SK-N-SH (cell line): Measurements from ENCODE around the gene TBC1D9B. TPM values are rescaled to one million over a fixed set of nuclear protein-coding genes. Genes with fewer than 3 reads are reported as not detected.

Experiments used
- CTCF ChIA-PET: fragments of 300-600, 350-600 bp; formaldehyde crosslinking; extraction: SDS; loops from one replicate; lab custom pipeline; 2021; lab: Yijun Ruan, JAX
- POLR2A ChIA-PET: fragments of 350-600 bp; sonication (Branson Sonifier 250); formaldehyde crosslinking; extraction: SDS; loops from one replicate; lab custom pipeline; 2020; ENCODE audit warnings: antibody characterized with exemption, inconsistent platforms; lab: Yijun Ruan, JAX
- DNase-seq: peaks from one replicate; pipeline ENCODE4 v3.0.0; 2012
- H2AFZ ChIP-seq: fragments of 200-600 bp; sonication (generic); 2 replicates; pipeline ENCODE4 v1.8.1; 2016; ENCODE audit warnings: antibody characterized with exemption, mild to moderate bottlenecking, low read depth
- H3F3A ChIP-seq: fragments of 200-600 bp; sonication (generic); replicated peaks from 2 replicates; pipeline ENCODE3; 2016; ENCODE audit warnings: antibody characterized with exemption, mild to moderate bottlenecking; ENCODE audit not compliant: insufficient read depth
- H3K27ac ChIP-seq, 2 experiments: fragments of 200-500 bp in 1 of 2; fragments of 200-600 bp in 1 of 2; sonication (Bioruptor generic) in 1 of 2; sonication (generic), shearing (Covaris generic) in 1 of 2; 2 replicates each; pipeline versions ENCODE4 v1.5.1 to v1.6.1; 2014 to 2016; ENCODE audit warnings: low read depth in 2 of 2, inconsistent platforms in 1 of 2, low read length in 1 of 2, mild to moderate bottlenecking in 1 of 2, mixed read lengths in 1 of 2
- H3K27me3 ChIP-seq: fragments of 200-600 bp; sonication (generic), shearing (Covaris generic); 2 replicates; pipeline ENCODE4 v1.6.1; 2016; ENCODE audit warnings: mixed run types; ENCODE audit not compliant: insufficient read depth
- H3K36me3 ChIP-seq, 2 experiments: fragments of 200-500 bp in 1 of 2; fragments of 200-600 bp in 1 of 2; sonication (Bioruptor generic) in 1 of 2; sonication (generic) in 1 of 2; replicated peaks in 1 of 2; 2 replicates each; pipeline versions ENCODE3 to v1.5.1; 2014 to 2016; ENCODE audit warnings: low read length in 1 of 2, mild to moderate bottlenecking in 1 of 2; ENCODE audit not compliant: insufficient read depth in 2 of 2, control insufficient read depth in 1 of 2
- H3K4me1 ChIP-seq, 2 experiments: fragments of 200-500 bp in 1 of 2; fragments of 200-600 bp in 1 of 2; sonication (Bioruptor generic) in 1 of 2; sonication (generic), shearing (Covaris generic) in 1 of 2; 2 replicates each; pipeline versions ENCODE4 v1.5.1 to v1.6.1; 2014 to 2016; ENCODE audit warnings: low read depth in 1 of 2, low read length in 1 of 2, mixed run types in 1 of 2; ENCODE audit not compliant: insufficient read depth in 2 of 2, control insufficient read depth in 1 of 2
- H3K4me2 ChIP-seq: fragments of 200-600 bp; sonication (generic), shearing (Covaris generic); 2 replicates; pipeline ENCODE4 v1.6.1; 2017; ENCODE audit warnings: mixed run types
- H3K4me3 ChIP-seq, 2 experiments: fragments of 200-500 bp in 1 of 2; fragments of 200-600 bp in 1 of 2; sonication (Bioruptor generic) in 1 of 2; sonication (generic), shearing (Covaris generic) in 1 of 2; 2 replicates each; pipeline versions ENCODE4 v1.5.1 to v1.8.1; 2014 to 2016; ENCODE audit warnings: low read depth in 2 of 2, inconsistent platforms in 1 of 2, low read length in 1 of 2, mild to moderate bottlenecking in 1 of 2, mixed read lengths in 1 of 2, moderate library complexity in 1 of 2
- H3K79me2 ChIP-seq: fragments of 200-600 bp; sonication (generic); 2 replicates; pipeline ENCODE4 v1.8.1; 2017; ENCODE audit warnings: mild to moderate bottlenecking; ENCODE audit not compliant: insufficient read depth
- H3K9ac ChIP-seq: fragments of 200-600 bp; sonication (generic); 2 replicates; pipeline ENCODE4 v1.6.1; 2017; ENCODE audit warnings: mixed run types
- H3K9me2 ChIP-seq: fragments of 200-600 bp; sonication (generic); 2 replicates; pipeline ENCODE4 v1.6.1; 2017; ENCODE audit warnings: mixed run types
- H3K9me3 ChIP-seq: fragments of 200-600 bp; sonication (generic); 2 replicates; pipeline ENCODE4 v1.6.1; 2017; ENCODE audit warnings: mixed run types, mild to moderate bottlenecking, moderate library complexity
- H4K20me1 ChIP-seq: fragments of 200-600 bp; sonication (generic); 2 replicates; pipeline ENCODE4 v1.6.1; 2017; ENCODE audit warnings: mild to moderate bottlenecking, mixed run types; ENCODE audit not compliant: insufficient read depth
- ELF1 ChIP-seq: IDR thresholded peaks from 2 replicates; pipeline ENCODE4 v1.4.0; 2012
- EZH2phosphoT487 ChIP-seq: fragments of 200-600 bp; sonication (generic); IDR thresholded peaks from 2 replicates; pipeline ENCODE4 v1.6.1; 2017; ENCODE audit warnings: low read depth, mixed run types, mild to moderate bottlenecking, antibody characterized with exemption, moderate library complexity, borderline replicate concordance
- FOXJ3 ChIP-seq: sonication (generic); formaldehyde crosslinking; IDR thresholded peaks from 2 replicates; pipeline ENCODE4 v1.5.1; 2020; ENCODE audit warnings: mild to moderate bottlenecking, missing genetic modification reagents
- FOXM1 ChIP-seq: IDR thresholded peaks from 2 replicates; pipeline ENCODE4 v1.4.0; 2012; ENCODE audit warnings: low read depth, mild to moderate bottlenecking
- GABPA ChIP-seq: IDR thresholded peaks from 2 replicates; pipeline ENCODE4 v1.4.0; 2012; ENCODE audit warnings: low read depth, mild to moderate bottlenecking
- JUND ChIP-seq: IDR thresholded peaks from 2 replicates; pipeline ENCODE4 v1.4.0; 2012
- NFIC ChIP-seq: IDR thresholded peaks from 2 replicates; pipeline ENCODE4 v1.4.0; 2012; ENCODE audit warnings: borderline replicate concordance
- NRF1 ChIP-seq: IDR thresholded peaks from 2 replicates; pipeline ENCODE4 v1.6.1; 2012; ENCODE audit warnings: low read depth, mild to moderate bottlenecking, low read length
- POLR2AphosphoS5 ChIP-seq: IDR thresholded peaks from 2 replicates; pipeline ENCODE4 v1.6.1; 2012; ENCODE audit warnings: low read depth, low read length
- SIN3A ChIP-seq: IDR thresholded peaks from 2 replicates; pipeline ENCODE4 v1.6.1; 2012; ENCODE audit warnings: low read depth, mild to moderate bottlenecking, low read length, moderate library complexity, borderline replicate concordance
- TAF1 ChIP-seq: IDR thresholded peaks from 2 replicates; pipeline ENCODE4 v1.6.1; 2012; ENCODE audit warnings: low read depth, mild to moderate bottlenecking, low read length, moderate library complexity, borderline replicate concordance
- TCF12 ChIP-seq: IDR thresholded peaks from 2 replicates; pipeline ENCODE4 v1.4.0; 2012
- WGBS: methylation state at CpG from one replicate; pipeline ENCODE4 v1.1.6; 2017; ENCODE audit warnings: low lambda C conversion rate; 5-methylcytosine and 5-hydroxymethylcytosine counted together
- polyA plus RNA-seq, 3 experiments: library from polyadenylated mRNA; depleted of rRNA; stranded (reverse); fragments of >200 nt; gene quantifications; 2 replicates each; pipeline ENCODE4 v1.2.3, GENCODE V29; 2012
- TF ChIP-seq, protein P1 (sequence below): IDR thresholded peaks from 2 replicates; pipeline ENCODE4 v1.4.0; 2012; ENCODE audit warnings: low read depth
- TF ChIP-seq, protein P2 (sequence below): IDR thresholded peaks from 2 replicates; pipeline ENCODE4 v1.4.0; 2012; ENCODE audit warnings: low read depth, borderline replicate concordance
- TF ChIP-seq, protein P3 (sequence below): IDR thresholded peaks from 2 replicates; pipeline ENCODE4 v1.4.0; 2012; ENCODE audit warnings: low read depth, borderline replicate concordance
- TF ChIP-seq, protein P4 (sequence below): fragments of 150-350 bp; IDR thresholded peaks from 2 replicates; pipeline ENCODE4 v1.6.1; 2017; ENCODE audit warnings: antibody characterized with exemption, low read length, low read depth, borderline replicate concordance
- TF ChIP-seq, protein P5 (sequence below): IDR thresholded peaks from 2 replicates; pipeline ENCODE4 v1.6.1; 2012; ENCODE audit warnings: mild to moderate bottlenecking, low read depth, low read length, moderate library complexity

TBC1D9B gene
- polyA plus RNA-seq, 1 of the 3 experiments (the other 2 are of a cell fraction), result 75.6 TPM

DNA sequence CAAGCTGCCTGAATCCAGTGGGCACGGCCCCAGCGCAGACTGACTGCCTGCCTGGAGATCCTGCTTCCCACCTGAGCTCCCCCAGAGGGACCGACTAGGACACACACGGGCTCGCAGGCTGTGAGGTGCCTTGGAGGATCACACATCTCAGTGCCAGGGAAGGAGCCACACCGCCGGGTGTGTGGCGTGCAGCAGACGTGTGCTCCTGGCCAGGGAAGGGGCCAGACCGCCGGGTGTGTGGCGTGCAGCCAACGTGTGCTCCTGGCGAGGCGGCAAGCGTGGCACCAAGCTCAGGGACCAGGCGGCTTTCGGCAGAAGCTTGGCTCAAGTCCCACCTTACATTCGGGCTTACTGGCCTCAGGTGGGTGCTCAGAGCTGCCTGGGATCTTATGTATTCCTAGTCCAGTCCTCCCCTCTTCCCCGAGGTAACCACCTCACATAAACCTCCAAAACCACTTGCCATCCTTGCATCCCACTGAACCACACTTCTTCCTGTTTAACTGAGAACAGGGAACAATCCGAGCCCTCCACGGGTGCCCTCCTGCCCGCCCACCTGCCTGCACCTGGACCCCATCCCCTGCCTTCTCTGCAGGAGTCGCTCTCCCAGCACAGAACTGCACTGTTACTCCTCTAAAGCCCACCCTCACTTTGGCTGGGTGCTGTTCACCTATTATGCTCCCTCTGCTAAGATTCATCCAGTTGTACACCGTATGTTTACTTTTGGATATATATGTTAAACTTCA lies 26.7 kb downstream of the TBC1D9B start:
- no peaks in the 10 kb centered on the region for H3F3A ChIP-seq
- peaks cover 15% of the 10 kb centered on the region for H3K9me3 ChIP-seq
- H3K27ac ChIP-seq, result no peak overlapping the region
- no peaks in the 10 kb centered on the region for H4K20me1 ChIP-seq
- no peak overlapping the region for H3K4me2 ChIP-seq
- no peaks in the 10 kb centered on the region for H3K27me3 ChIP-seq
- H3K9ac ChIP-seq, result no peak overlapping the region
- peaks cover 44 to 45% of the 10 kb centered on the region in 2 experiments for H3K36me3 ChIP-seq
- H3K4me3 ChIP-seq, result no peak overlapping the region
- CTCF ChIA-PET, result no interaction called here
- POLR2A ChIA-PET, result no interaction called here
- no peak for DNase-seq
- H3K79me2 ChIP-seq, result no peaks in the 10 kb centered on the region
- H3K4me1 ChIP-seq, result no peaks in the 10 kb centered on the region
- TF ChIP-seq POLR2AphosphoS5 (no peak), TAF1 (no peak), JUND (no peak), SIN3A (no peak), NFIC (no peak), FOXJ3 (CRISPR knock-in tag) (no peak), TCF12 (no peak), GABPA (no peak), ELF1 (no peak), NRF1 (no peak), FOXM1 (no peak), EZH2phosphoT487 (no peak)
- TF ChIP-seq, protein P1, sequence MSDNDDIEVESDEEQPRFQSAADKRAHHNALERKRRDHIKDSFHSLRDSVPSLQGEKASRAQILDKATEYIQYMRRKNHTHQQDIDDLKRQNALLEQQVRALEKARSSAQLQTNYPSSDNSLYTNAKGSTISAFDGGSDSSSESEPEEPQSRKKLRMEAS, result no peak
- TF ChIP-seq, protein P2, sequence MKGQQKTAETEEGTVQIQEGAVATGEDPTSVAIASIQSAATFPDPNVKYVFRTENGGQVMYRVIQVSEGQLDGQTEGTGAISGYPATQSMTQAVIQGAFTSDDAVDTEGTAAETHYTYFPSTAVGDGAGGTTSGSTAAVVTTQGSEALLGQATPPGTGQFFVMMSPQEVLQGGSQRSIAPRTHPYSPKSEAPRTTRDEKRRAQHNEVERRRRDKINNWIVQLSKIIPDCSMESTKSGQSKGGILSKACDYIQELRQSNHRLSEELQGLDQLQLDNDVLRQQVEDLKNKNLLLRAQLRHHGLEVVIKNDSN, result no peak
- TF ChIP-seq, protein P3, sequence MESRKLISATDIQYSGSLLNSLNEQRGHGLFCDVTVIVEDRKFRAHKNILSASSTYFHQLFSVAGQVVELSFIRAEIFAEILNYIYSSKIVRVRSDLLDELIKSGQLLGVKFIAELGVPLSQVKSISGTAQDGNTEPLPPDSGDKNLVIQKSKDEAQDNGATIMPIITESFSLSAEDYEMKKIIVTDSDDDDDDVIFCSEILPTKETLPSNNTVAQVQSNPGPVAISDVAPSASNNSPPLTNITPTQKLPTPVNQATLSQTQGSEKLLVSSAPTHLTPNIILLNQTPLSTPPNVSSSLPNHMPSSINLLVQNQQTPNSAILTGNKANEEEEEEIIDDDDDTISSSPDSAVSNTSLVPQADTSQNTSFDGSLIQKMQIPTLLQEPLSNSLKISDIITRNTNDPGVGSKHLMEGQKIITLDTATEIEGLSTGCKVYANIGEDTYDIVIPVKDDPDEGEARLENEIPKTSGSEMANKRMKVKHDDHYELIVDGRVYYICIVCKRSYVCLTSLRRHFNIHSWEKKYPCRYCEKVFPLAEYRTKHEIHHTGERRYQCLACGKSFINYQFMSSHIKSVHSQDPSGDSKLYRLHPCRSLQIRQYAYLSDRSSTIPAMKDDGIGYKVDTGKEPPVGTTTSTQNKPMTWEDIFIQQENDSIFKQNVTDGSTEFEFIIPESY, result no peak
- TF ChIP-seq, protein P4, sequence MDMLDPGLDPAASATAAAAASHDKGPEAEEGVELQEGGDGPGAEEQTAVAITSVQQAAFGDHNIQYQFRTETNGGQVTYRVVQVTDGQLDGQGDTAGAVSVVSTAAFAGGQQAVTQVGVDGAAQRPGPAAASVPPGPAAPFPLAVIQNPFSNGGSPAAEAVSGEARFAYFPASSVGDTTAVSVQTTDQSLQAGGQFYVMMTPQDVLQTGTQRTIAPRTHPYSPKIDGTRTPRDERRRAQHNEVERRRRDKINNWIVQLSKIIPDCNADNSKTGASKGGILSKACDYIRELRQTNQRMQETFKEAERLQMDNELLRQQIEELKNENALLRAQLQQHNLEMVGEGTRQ, result no peak
- TF ChIP-seq, protein P5, sequence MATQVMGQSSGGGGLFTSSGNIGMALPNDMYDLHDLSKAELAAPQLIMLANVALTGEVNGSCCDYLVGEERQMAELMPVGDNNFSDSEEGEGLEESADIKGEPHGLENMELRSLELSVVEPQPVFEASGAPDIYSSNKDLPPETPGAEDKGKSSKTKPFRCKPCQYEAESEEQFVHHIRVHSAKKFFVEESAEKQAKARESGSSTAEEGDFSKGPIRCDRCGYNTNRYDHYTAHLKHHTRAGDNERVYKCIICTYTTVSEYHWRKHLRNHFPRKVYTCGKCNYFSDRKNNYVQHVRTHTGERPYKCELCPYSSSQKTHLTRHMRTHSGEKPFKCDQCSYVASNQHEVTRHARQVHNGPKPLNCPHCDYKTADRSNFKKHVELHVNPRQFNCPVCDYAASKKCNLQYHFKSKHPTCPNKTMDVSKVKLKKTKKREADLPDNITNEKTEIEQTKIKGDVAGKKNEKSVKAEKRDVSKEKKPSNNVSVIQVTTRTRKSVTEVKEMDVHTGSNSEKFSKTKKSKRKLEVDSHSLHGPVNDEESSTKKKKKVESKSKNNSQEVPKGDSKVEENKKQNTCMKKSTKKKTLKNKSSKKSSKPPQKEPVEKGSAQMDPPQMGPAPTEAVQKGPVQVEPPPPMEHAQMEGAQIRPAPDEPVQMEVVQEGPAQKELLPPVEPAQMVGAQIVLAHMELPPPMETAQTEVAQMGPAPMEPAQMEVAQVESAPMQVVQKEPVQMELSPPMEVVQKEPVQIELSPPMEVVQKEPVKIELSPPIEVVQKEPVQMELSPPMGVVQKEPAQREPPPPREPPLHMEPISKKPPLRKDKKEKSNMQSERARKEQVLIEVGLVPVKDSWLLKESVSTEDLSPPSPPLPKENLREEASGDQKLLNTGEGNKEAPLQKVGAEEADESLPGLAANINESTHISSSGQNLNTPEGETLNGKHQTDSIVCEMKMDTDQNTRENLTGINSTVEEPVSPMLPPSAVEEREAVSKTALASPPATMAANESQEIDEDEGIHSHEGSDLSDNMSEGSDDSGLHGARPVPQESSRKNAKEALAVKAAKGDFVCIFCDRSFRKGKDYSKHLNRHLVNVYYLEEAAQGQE, result no peak
- H2AFZ ChIP-seq, result no peak overlapping the region
- 88% methylated on average over 20 of the region's 25 CpGs for WGBS
- H3K9me2 ChIP-seq, result no peaks in the 10 kb centered on the region
